Calu3 (cell line): ENCODE results near the gene BIRC5. TPM values are rescaled to one million over a fixed set of nuclear protein-coding genes. Genes with fewer than 3 reads are reported as not detected.
A peak's percentile ranks its signal among the peaks of the same experiment; 100 is the strongest.

Experiments
- BruUV-seq: library from RNA; stranded (reverse); fragments of 400-500 nt; replicated peaks from 2 replicates; lab custom pipeline; 2021; lab: Mats Ljungman, UMichigan
- CTCF ChIA-PET: fragments of 300-600 bp; sonication (Branson Sonifier 250); formaldehyde crosslinking; loops from one replicate; lab custom pipeline; 2022; ENCODE audit warnings: antibody characterized with exemption; lab: Charles Lee
- DNase-seq: peaks from one replicate; pipeline ENCODE4 v3.0.0; 2022
- H3K27ac Mint-ChIP-seq: one replicate; pipeline ENCODE4 v1.8.0; 2022; ENCODE audit warnings: mixed read lengths; ENCODE audit not compliant: unreplicated experiment
- H3K27me3 Mint-ChIP-seq: one replicate; pipeline ENCODE4 v1.8.0; 2022; ENCODE audit warnings: mixed read lengths; ENCODE audit not compliant: unreplicated experiment
- H3K36me3 Mint-ChIP-seq: one replicate; pipeline ENCODE4 v1.8.0; 2022; ENCODE audit warnings: mild to moderate bottlenecking, moderate library complexity, mixed read lengths; ENCODE audit not compliant: insufficient read depth, unreplicated experiment
- H3K4me1 Mint-ChIP-seq: one replicate; pipeline ENCODE4 v1.8.0; 2022; ENCODE audit warnings: mild to moderate bottlenecking, low read depth, mixed read lengths; ENCODE audit not compliant: unreplicated experiment
- H3K4me3 Mint-ChIP-seq: one replicate; pipeline ENCODE4 v1.8.0; 2022; ENCODE audit warnings: mild to moderate bottlenecking, low read depth, moderate library complexity, mixed read lengths; ENCODE audit not compliant: unreplicated experiment
- H3K9me3 Mint-ChIP-seq: one replicate; pipeline ENCODE4 v1.8.0; 2022; ENCODE audit warnings: low read depth, mixed read lengths; ENCODE audit not compliant: unreplicated experiment
- CTCF ChIP-seq: fragments of 200-600 bp; IDR thresholded peaks from one replicate; pipeline ENCODE4 v1.8.0; 2022; ENCODE audit warnings: antibody characterized with exemption; ENCODE audit not compliant: unreplicated experiment
- intact Hi-C: fragments of 100-400 bp; cut with micrococcal nuclease; formaldehyde crosslinking; loops from one replicate; pipeline ENCODE4 v1.10.0; 2022; ENCODE audit not compliant: unreplicated experiment
- total RNA-seq: library from RNA; stranded (reverse); gene quantifications from 2 replicates; pipeline ENCODE4 v1.2.3, GENCODE V29; 2022

BIRC5 gene
- total RNA-seq, 1 experiment from 2014 or later, result 58.5 TPM

- H3K4me1 Mint-ChIP-seq, result peaks cover 27% of the 10 kb centered on the region
- peaks cover 26% of the 10 kb centered on the region for H3K36me3 Mint-ChIP-seq
- no TSS peak for BruUV-seq
- no peaks in the 10 kb centered on the region for H3K9me3 Mint-ChIP-seq
- peak; percentile 85 for DNase-seq
- intact Hi-C loops, result no loop called here
- CTCF ChIA-PET, result interaction anchor here (0.7 to 1.1 kb wide), 2 partner anchors 15 to 17 kb away, joined by 3 to 7 read pairs; no protein-coding TSS in a partner anchor
- TF ChIP-seq CTCF, result no peak
- H3K4me3 Mint-ChIP-seq, result peak overlapping the region; percentile 75
- H3K27ac Mint-ChIP-seq, result peak overlapping the region; percentile 22
- H3K27me3 Mint-ChIP-seq, result peaks cover 9% of the 10 kb centered on the region
These were observed 40.1 kb downstream of the BIRC5 start for GRCh38 chr17:78253946-78254672.

GRCh38 chr17:78255029-78255656, 41.1 kb downstream of the BIRC5 start:
- CTCF ChIA-PET, result interaction anchor here (1.1 kb wide), 1 partner anchor 14 kb away, joined by 7 read pairs; no protein-coding TSS in a partner anchor
- peaks cover 26% of the 10 kb centered on the region for H3K36me3 Mint-ChIP-seq
- BruUV-seq, result no TSS peak
- intact Hi-C loops, result no loop called here
- H3K9me3 Mint-ChIP-seq, result no peaks in the 10 kb centered on the region
- H3K27ac Mint-ChIP-seq, result no peak overlapping the region
- peaks cover 27% of the 10 kb centered on the region for H3K4me1 Mint-ChIP-seq
- H3K4me3 Mint-ChIP-seq, result peak overlapping the region; percentile 75
- no peak for TF ChIP-seq CTCF
- DNase-seq, result no peak
- H3K27me3 Mint-ChIP-seq, result peaks cover 9% of the 10 kb centered on the region

GRCh38 chr17:78255953-78256706, 42.1 kb downstream of the BIRC5 start:
- no peaks in the 10 kb centered on the region for H3K9me3 Mint-ChIP-seq
- intact Hi-C loops, result no loop called here
- no peak overlapping the region for H3K27ac Mint-ChIP-seq
- H3K36me3 Mint-ChIP-seq, result peaks cover 25% of the 10 kb centered on the region
- H3K4me1 Mint-ChIP-seq, result peaks cover 20% of the 10 kb centered on the region
- TF ChIP-seq CTCF, result no peak
- H3K27me3 Mint-ChIP-seq, result peaks cover 9% of the 10 kb centered on the region
- no TSS peak for BruUV-seq
- H3K4me3 Mint-ChIP-seq, result no peak overlapping the region
- no peak for DNase-seq
- CTCF ChIA-PET, result interaction anchor here (0.6 kb wide), 1 partner anchor 144 kb away, joined by 3 read pairs; no protein-coding TSS in a partner anchor
